Measurements from ENCODE around the gene AARS2.

- no peak for TF ChIP-seq CTCF (IDR thresholded peaks at IDR 0.05)
- no peak for TF ChIP-seq POLR2AphosphoS5 (IDR thresholded peaks at IDR 0.05)
- no peak for TF ChIP-seq POLR2A (IDR thresholded peaks at IDR 0.05)
Measured at GRCh38 chr6:44353336-44353735, 40.2 kb upstream of the AARS2 start.
